ENCODE data around the gene FLOT2. TPM values are rescaled to one million over a fixed set of nuclear protein-coding genes. Genes with fewer than 3 reads are reported as not detected.
A peak's percentile ranks its signal among the peaks of the same experiment; 100 is the strongest.

Gene FLOT2
- total RNA-seq: 100 to 1,000 TPM in 1 of 2 donors, 10 to 100 TPM in 1; 95.7 to 171 TPM
- 10 to 100 TPM; 66.3 to 81.5 (median 75.1) TPM for polyA plus RNA-seq (ENCODE audit: insufficient read length in 6 of 6)
- long read RNA-seq, donor 1, transcript FLOT2-202 (11 exons, 2,618 nt): major isoform, 25 of 33 reads
- long read RNA-seq, donor 1, partial matches to known transcripts: 6 of 33 reads
- long read RNA-seq, donor 1, other reads (novel, unspliced or antisense): 0 of 33 reads
- long read RNA-seq, donor 2, transcript FLOT2-202 (11 exons, 2,618 nt): major isoform, 30 of 39 reads
- long read RNA-seq, donor 2, partial matches to known transcripts: 7 of 39 reads
- long read RNA-seq, donor 2, other reads (novel, unspliced or antisense): 0 of 39 reads
- long read RNA-seq, donor 3, transcript FLOT2-202 (11 exons, 2,618 nt): major isoform, 14 of 17 reads
- long read RNA-seq, donor 3, partial matches to known transcripts: 0 of 17 reads
- long read RNA-seq, donor 3, other reads (novel, unspliced or antisense): 0 of 17 reads
- long read RNA-seq, donor 4, transcript FLOT2-202 (11 exons, 2,618 nt): major isoform, 14 of 19 reads
- long read RNA-seq, donor 4, partial matches to known transcripts: 1 of 19 reads
- long read RNA-seq, donor 4, other reads (novel, unspliced or antisense): 2 of 19 reads
- long read RNA-seq, donor 5, transcript FLOT2-202 (11 exons, 2,618 nt): major isoform, 16 of 23 reads
- long read RNA-seq, donor 5, partial matches to known transcripts: 6 of 23 reads
- long read RNA-seq, donor 5, other reads (novel, unspliced or antisense): 0 of 23 reads
- long read RNA-seq, donor 6, transcript FLOT2-202 (11 exons, 2,618 nt): major isoform, 14 of 15 reads
- long read RNA-seq, donor 6, partial matches to known transcripts: 0 of 15 reads
- long read RNA-seq, donor 6, other reads (novel, unspliced or antisense): 0 of 15 reads
- long read RNA-seq, donor 7, transcript FLOT2-202 (11 exons, 2,618 nt): major isoform, 5 of 7 reads
- long read RNA-seq, donor 7, partial matches to known transcripts: 0 of 7 reads
- long read RNA-seq, donor 7, other reads (novel, unspliced or antisense): 0 of 7 reads
- long read RNA-seq, donor 8, transcript FLOT2-202 (11 exons, 2,618 nt): major isoform, 23 of 25 reads
- long read RNA-seq, donor 8, partial matches to known transcripts: 0 of 25 reads
- long read RNA-seq, donor 8, other reads (novel, unspliced or antisense): 0 of 25 reads
- long read RNA-seq, donor 9: 0 reads
- long read RNA-seq, donor 10, transcript FLOT2-202 (11 exons, 2,618 nt): major isoform, 29 of 37 reads
- long read RNA-seq, donor 10, partial matches to known transcripts: 2 of 37 reads
- long read RNA-seq, donor 10, other reads (novel, unspliced or antisense): 6 of 37 reads
- long read RNA-seq, donor 11: 0 reads
- long read RNA-seq, donor 12, transcript FLOT2-202 (11 exons, 2,618 nt): major isoform, 9 of 13 reads
- long read RNA-seq, donor 12, partial matches to known transcripts: 0 of 13 reads
- long read RNA-seq, donor 12, other reads (novel, unspliced or antisense): 0 of 13 reads

- peak; percentile 42 to 91 (median 64) for DNase-seq
- peak within 1 kb of the TSS; percentile 87 to 91 for H3K4me3 ChIP-seq
- peak within 1 kb of the TSS; percentile 92 to 99 for H3K27ac ChIP-seq
- H3K36me3 ChIP-seq: no peaks in the 10 kb centered on the region
- peak; percentile 15 to 30 for TF ChIP-seq CTCF (IDR thresholded peaks at IDR 0.05)
- intact Hi-C loops (cut with DNase I): no loop called here
- peak; percentile 84 for ATAC-seq
- H3K9me3 ChIP-seq: no peaks in the 10 kb centered on the region
- no peaks in the 10 kb centered on the region for H3K27me3 ChIP-seq
- H3K4me1 ChIP-seq: peaks cover 17 to 75% of the 10 kb centered on the region in 2 donors
Observed at GRCh38 chr17:28896884-28897768, at the start of gene FLOT2. FLOT2 (minus strand) TSS chr17:28897733; CDS start chr17:28897574, 159 bp downstream.

GRCh38 chr17:28946239-28946638 is 48.7 kb upstream of the FLOT2 start:
- H3K9me3 ChIP-seq: no peaks in the 10 kb centered on the region
- TF ChIP-seq CTCF (IDR thresholded peaks at IDR 0.05): no peak
- H3K4me1 ChIP-seq: peaks cover 36 to 68% of the 10 kb centered on the region in 2 donors
- no peak for ATAC-seq
- no peak for DNase-seq
- intact Hi-C loops (cut with DNase I): no loop called here
- H3K27me3 ChIP-seq: no peaks in the 10 kb centered on the region
- peak overlapping the region; percentile 41 to 59 for H3K27ac ChIP-seq
- H3K36me3 ChIP-seq: peaks cover 0 to 6% of the 10 kb centered on the region in 2 donors
- H3K4me3 ChIP-seq: no peak overlapping the region

- Histone ChIP-seq H3K27ac (no peak overlapping the region), H3K4me1 (peaks cover 36 to 80% of the 10 kb centered on the region in 2 donors), H3K4me3 (no peak overlapping the region), H3K36me3 (peaks cover 0 to 6% of the 10 kb centered on the region in 2 donors), H3K27me3 (no peaks in the 10 kb centered on the region), H3K9me3 (no peaks in the 10 kb centered on the region)
- intact Hi-C loops (cut with DNase I): no loop called here
- no peak for TF ChIP-seq CTCF (IDR thresholded peaks at IDR 0.05)
- ATAC-seq: no peak
- DNase-seq: no peak
Observed at GRCh38 chr17:28944862-28945741, 47.6 kb upstream of the FLOT2 start.

Data from left lung (tissue), 14 donors.